Measurements from ENCODE around the gene PTPRM. TPM values are rescaled to one million over a fixed set of nuclear protein-coding genes. Genes with fewer than 3 reads are reported as not detected.

PTPRM gene
- total RNA-seq, 4 donors from 2014 or later, result 206 to 337 (median 255) TPM

GRCh38 chr18:7754258-7754657 lies 187.1 kb downstream of the PTPRM start:
- no peak for TF ChIP-seq CTCF (IDR thresholded peaks at IDR 0.05; ENCODE audit: low read depth)

GRCh38 chr18:7754725-7755181 lies 187.6 kb downstream of the PTPRM start:
- no peak for TF ChIP-seq CTCF (IDR thresholded peaks at IDR 0.05; ENCODE audit: low read depth)

- TF ChIP-seq CTCF (IDR thresholded peaks at IDR 0.05; ENCODE audit: low read depth), result no peak
Observed at GRCh38 chr18:7755753-7756475, 188.8 kb downstream of the PTPRM start.

- TF ChIP-seq CTCF (IDR thresholded peaks at IDR 0.05; ENCODE audit: low read depth), result no peak
Observed at GRCh38 chr18:7757175-7757574, 190.1 kb downstream of the PTPRM start.

GRCh38 chr18:7758764-7759163 lies 191.6 kb downstream of the PTPRM start:
- no peak for TF ChIP-seq CTCF (IDR thresholded peaks at IDR 0.05; ENCODE audit: low read depth)

- TF ChIP-seq CTCF (IDR thresholded peaks at IDR 0.05; ENCODE audit: low read depth), result no peak
Observed at GRCh38 chr18:7760967-7761948, 194.1 kb downstream of the PTPRM start.

GRCh38 chr18:7764405-7764804 lies 197.3 kb downstream of the PTPRM start:
- TF ChIP-seq CTCF (IDR thresholded peaks at IDR 0.05; ENCODE audit: low read depth), result no peak

All from subcutaneous adipose tissue (tissue), 4 donors.